Measurements from ENCODE around the gene TMEM179B.
A peak's percentile ranks its signal among the peaks of the same experiment; 100 is the strongest.

The TMEM179B gene

GRCh38 chr11:62832336-62833234 lies 45.4 kb downstream of the TMEM179B start, which contains the start of gene TEX54:
Gene TEX54, minus strand, starts transcription at chr11:62832841.
- DNase-seq (ENCODE audit: low spot score), result no peak

GRCh38 chr11:62835336-62835735 lies 48.1 kb downstream of the TMEM179B start:
- DNase-seq (ENCODE audit: low spot score), result no peak

GRCh38 chr11:62839050-62839945 lies 52.1 kb downstream of the TMEM179B start, which contains the start of gene WDR74:
Gene WDR74, minus strand, starts transcription at chr11:62839590. Its CDS starts 20 bp downstream, at chr11:62839570.
- peak; percentile 92 for DNase-seq (ENCODE audit: low spot score)
